Esophagus squamous epithelium (tissue), 5 donors: Measurements from ENCODE around the gene PEA15. TPM values are rescaled to one million over a fixed set of nuclear protein-coding genes. Genes with fewer than 3 reads are reported as not detected.

ENCODE experiments used
- DNase-seq: peaks from one replicate; lab custom pipeline; 2025; lab: John Stamatoyannopoulos, UW
- H3K27ac ChIP-seq, 4 donors: fragments of 200-600 bp; sonication (generic); one replicate each; pipeline ENCODE4 v1.5.1; 2016 to 2019; ENCODE audit warnings: mild to moderate bottlenecking in 1 of 4
- H3K27me3 ChIP-seq, 4 donors: fragments of 200-600 bp; sonication (generic); 1 replicate in 3 of 4; 2 replicates in 1 of 4; pipeline versions ENCODE4 v1.5.1 to v1.6.0; 2017 to 2021; ENCODE audit warnings: antibody characterized with exemption in 1 of 4
- H3K36me3 ChIP-seq, 3 donors: fragments of 200-600 bp; sonication (generic); one replicate each; pipeline ENCODE4 v1.5.1; 2016 to 2019
- H3K4me1 ChIP-seq, 3 donors: fragments of 200-600 bp; sonication (generic); one replicate each; pipeline ENCODE4 v1.5.1; 2017 to 2019
- H3K4me3 ChIP-seq, 4 donors: fragments of 200-600 bp; sonication (generic); 1 replicate in 3 of 4; 2 replicates in 1 of 4; pipeline ENCODE4 v1.5.1; 2016 to 2019; ENCODE audit warnings: mild to moderate bottlenecking in 2 of 4, moderate library complexity in 1 of 4
- H3K9me3 ChIP-seq, 3 donors: fragments of 200-600 bp; sonication (generic); one replicate each; pipeline ENCODE4 v1.5.1; 2016 to 2019
- POLR2A ChIP-seq, 4 donors: fragments of 450-650 bp; IDR thresholded peaks; one replicate each; pipeline ENCODE4 v1.6.1; 2017; ENCODE audit warnings: antibody characterized with exemption in 4 of 4, mild to moderate bottlenecking in 4 of 4, moderate library complexity in 3 of 4
- WGBS, 2 donors: methylation state at CpG; one replicate each; pipeline ENCODE4 v1.1.5; 2018; 5-methylcytosine and 5-hydroxymethylcytosine counted together
- intact Hi-C: fragments of 100-400 bp; cut with DNase I; formaldehyde crosslinking; loops from one replicate; pipeline ENCODE4 v1.15.0; 2022
- total RNA-seq, 4 donors: library from RNA; depleted of rRNA; stranded (reverse); fragments of >200 nt; gene quantifications; one replicate each; pipeline ENCODE4 v1.1.0, GENCODE V29; 2016
- TF ChIP-seq, protein P1 (sequence below), 6 experiments: fragments of 450-650 bp in 4 of 6; fragments of 200-600 bp in 2 of 6; sonication (generic) in 2 of 6; IDR thresholded peaks; one replicate each; pipeline ENCODE4 v1.5.1; 2016 to 2019; ENCODE audit warnings: antibody characterized with exemption in 6 of 6, mild to moderate bottlenecking in 4 of 6, moderate library complexity in 4 of 6
- donor health status: DM: yes; HTN: yes; CAD: no.

The PEA15 gene
- total RNA-seq, 4 donors from 2014 or later, result 39.1 to 86.0 (median 69.8) TPM

DNA sequence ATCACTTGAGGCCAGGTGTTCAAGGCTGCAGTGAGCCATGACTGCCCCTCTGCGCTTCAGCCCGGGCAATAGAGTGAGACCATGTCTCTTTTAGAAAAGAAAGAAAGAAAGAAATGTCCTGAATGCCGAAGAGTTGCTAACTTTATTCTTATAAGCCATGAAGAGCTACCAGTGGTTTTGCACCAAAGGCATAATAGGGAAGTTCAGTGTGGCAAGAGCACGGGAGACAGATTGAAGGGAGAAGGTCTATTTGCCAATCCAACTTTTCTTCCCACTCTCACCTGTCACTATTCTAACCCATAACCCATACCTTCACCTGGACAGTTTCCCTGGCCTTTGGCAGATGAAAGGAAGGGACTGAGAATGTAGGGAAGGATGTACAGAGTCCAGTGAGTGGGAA is 4.4 kb upstream of the PEA15 start:
- 81 to 86% methylated on average over 4 of the region's 4 CpGs for WGBS, 2 donors
- no peaks in the 10 kb centered on the region for H3K9me3 ChIP-seq
- intact Hi-C loops, result no loop called here
- H3K27me3 ChIP-seq, result no peaks in the 10 kb centered on the region
- no peak for DNase-seq
- H3K4me1 ChIP-seq, result peaks cover 7 to 16% (median 8%) of the 10 kb centered on the region in 3 donors
- TF ChIP-seq, protein P1, sequence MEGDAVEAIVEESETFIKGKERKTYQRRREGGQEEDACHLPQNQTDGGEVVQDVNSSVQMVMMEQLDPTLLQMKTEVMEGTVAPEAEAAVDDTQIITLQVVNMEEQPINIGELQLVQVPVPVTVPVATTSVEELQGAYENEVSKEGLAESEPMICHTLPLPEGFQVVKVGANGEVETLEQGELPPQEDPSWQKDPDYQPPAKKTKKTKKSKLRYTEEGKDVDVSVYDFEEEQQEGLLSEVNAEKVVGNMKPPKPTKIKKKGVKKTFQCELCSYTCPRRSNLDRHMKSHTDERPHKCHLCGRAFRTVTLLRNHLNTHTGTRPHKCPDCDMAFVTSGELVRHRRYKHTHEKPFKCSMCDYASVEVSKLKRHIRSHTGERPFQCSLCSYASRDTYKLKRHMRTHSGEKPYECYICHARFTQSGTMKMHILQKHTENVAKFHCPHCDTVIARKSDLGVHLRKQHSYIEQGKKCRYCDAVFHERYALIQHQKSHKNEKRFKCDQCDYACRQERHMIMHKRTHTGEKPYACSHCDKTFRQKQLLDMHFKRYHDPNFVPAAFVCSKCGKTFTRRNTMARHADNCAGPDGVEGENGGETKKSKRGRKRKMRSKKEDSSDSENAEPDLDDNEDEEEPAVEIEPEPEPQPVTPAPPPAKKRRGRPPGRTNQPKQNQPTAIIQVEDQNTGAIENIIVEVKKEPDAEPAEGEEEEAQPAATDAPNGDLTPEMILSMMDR (IDR thresholded peaks at IDR 0.05), result no peak
- no peak for TF ChIP-seq POLR2A (IDR thresholded peaks at IDR 0.05)
- H3K4me3 ChIP-seq, result no peak overlapping the region
- no peak overlapping the region for H3K27ac ChIP-seq
- no peaks in the 10 kb centered on the region for H3K36me3 ChIP-seq

DNA sequence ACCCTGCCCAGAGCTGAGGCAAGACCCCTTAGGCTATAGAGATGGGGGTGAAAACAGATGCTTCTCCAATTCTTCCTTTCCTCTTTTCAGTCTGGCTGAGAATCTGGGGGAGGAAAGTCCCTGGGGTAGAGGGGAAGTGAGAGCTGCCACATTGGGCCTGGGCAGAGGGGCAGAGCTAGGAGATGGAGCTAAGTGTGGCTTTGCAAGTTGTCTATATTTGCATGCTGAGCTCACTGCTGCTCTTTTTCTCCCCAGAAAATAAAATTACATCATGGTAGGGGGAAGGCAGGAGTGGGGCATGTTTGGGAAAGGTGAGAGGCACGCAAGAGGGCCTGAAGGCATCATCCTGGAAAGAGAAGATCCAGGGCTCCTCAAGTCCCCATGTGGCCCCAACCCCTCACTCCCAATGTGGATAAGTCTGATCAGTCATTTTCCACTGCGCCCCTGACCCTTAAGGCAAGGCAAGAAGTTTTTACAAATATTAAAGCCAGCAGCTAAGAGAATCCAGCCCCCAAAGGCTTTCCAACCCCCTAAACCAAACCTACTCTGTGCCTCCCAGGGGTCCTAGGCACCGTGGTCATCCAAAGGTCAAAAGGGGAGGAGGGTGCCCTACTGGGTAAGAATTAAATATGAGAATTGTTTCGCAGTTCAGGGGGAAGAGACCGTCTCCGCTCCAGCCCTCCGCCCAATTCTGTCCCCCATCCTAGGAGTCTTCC is 500 bp upstream of the PEA15 start:
- WGBS, 2 donors, result 8 to 19% methylated on average over 6 to 7 of the region's 7 CpGs
- DNase-seq, result no peak
- peak overlapping the region; percentile 75 to 97 (median 95) for H3K4me3 ChIP-seq
- H3K27ac ChIP-seq, result peak overlapping the region; percentile 95 to 97 (median 96)
- H3K4me1 ChIP-seq, result peaks cover 32 to 55% (median 44%) of the 10 kb centered on the region in 3 donors
- no peak for TF ChIP-seq POLR2A (IDR thresholded peaks at IDR 0.05)
- TF ChIP-seq, protein P1 (IDR thresholded peaks at IDR 0.05), result no peak
- H3K27me3 ChIP-seq, result no peaks in the 10 kb centered on the region
- H3K36me3 ChIP-seq, result peaks cover 0 to 26% (median 14%) of the 10 kb centered on the region in 3 donors
- H3K9me3 ChIP-seq, result no peaks in the 10 kb centered on the region
- intact Hi-C loops, result loop anchor here (5.0 kb wide), 1 partner anchor 102 kb away; no protein-coding TSS in a partner anchor

DNA sequence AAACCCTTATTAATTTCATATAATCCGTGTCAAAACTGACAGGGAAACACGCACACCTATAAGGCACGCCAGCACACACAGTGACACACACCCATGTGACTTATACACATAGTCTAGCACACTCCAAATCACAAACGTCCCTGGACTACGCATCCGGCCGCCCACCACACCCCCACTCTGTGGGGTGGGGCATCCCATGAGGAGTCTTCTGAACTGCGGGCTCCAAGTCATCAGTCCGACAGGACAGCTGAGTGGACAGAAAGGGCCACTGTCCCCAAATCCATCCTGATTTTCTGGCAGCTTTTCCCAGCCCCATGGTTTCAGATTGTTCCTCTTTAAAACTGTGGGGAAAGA is 829 bp downstream of the PEA15 start:
- Histone ChIP-seq H3K4me3 (peak overlapping the region; percentile 75 to 97 (median 95)), H3K27me3 (no peaks in the 10 kb centered on the region), H3K4me1 (peaks cover 42 to 69% (median 56%) of the 10 kb centered on the region in 3 donors), H3K27ac (peak overlapping the region; percentile 95 to 97 (median 96)), H3K9me3 (no peaks in the 10 kb centered on the region), H3K36me3 (peaks cover 0 to 38% (median 14%) of the 10 kb centered on the region in 3 donors)
- intact Hi-C loops, result loop anchor here (5.0 kb wide), 1 partner anchor 104 kb away; no protein-coding TSS in a partner anchor
- DNase-seq, result no peak
- TF ChIP-seq, protein P1 (IDR thresholded peaks at IDR 0.05), result no peak
- TF ChIP-seq POLR2A (IDR thresholded peaks at IDR 0.05), result no peak
- WGBS, 2 donors, result 3 to 7% methylated on average over 8 to 9 of the region's 9 CpGs

DNA sequence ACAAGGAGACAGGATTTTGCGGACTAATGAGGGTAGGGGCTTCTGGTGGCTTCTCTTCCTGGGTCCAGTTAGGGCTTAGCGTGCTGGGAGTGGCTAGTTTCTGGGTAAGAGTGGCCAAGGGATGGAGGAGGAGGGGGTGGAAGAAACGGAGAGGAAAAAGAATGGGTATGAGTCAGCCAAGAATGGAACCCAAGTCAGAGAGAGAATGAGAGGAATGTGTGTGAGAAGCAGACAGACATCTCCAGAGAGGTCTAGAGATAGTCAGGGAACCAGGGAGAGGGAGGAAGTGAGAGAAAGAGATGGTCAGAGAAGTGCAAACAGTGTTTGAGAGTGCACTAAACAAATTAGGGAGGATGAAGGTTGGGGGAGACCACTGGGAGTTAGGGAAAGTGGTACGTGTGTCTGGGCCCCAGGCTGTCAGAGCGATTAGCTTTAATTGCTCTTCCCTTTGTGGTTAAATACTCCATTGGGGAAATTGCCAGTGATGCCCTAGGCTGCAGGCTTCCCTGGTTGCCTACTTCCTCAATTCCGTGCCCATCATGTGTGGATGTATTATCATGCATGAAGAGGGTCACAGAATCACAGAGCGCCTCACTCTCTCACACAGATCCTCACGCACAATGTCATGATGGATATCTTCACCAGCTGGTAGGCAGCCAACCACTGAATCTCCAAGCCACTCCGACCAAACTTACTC is 1.4 kb downstream of the PEA15 start:
- Histone ChIP-seq H3K4me1 (peaks cover 42 to 72% (median 56%) of the 10 kb centered on the region in 3 donors), H3K4me3 (peak overlapping the region; percentile 75 to 97 (median 95)), H3K27me3 (no peaks in the 10 kb centered on the region), H3K36me3 (peaks cover 0 to 43% (median 14%) of the 10 kb centered on the region in 3 donors), H3K27ac (peak overlapping the region; percentile 95 to 97 (median 96)), H3K9me3 (no peaks in the 10 kb centered on the region)
- intact Hi-C loops, result loop anchor here (5.0 kb wide), 1 partner anchor 104 kb away; no protein-coding TSS in a partner anchor
- WGBS, 2 donors, result 38 to 45% methylated on average over 9 of the region's 9 CpGs
- DNase-seq, result no peak
- no peak for TF ChIP-seq POLR2A (IDR thresholded peaks at IDR 0.05)
- TF ChIP-seq, protein P1 (IDR thresholded peaks at IDR 0.05), result no peak
